GM13976 (cell line): ENCODE data around the gene MRPL36.

Experiments used
- DNase-seq: peaks from one replicate; pipeline ENCODE4 v3.0.0; 2012; ENCODE audit warnings: low spot score
- in situ Hi-C: fragments of 300-500 bp; cut with MboI; formaldehyde crosslinking; loops from one replicate; pipeline ENCODE4 v1.12.0; 2022; ENCODE audit warnings: low sequenced_read_pairs, mixed read lengths, inconsistent platforms; ENCODE audit not compliant: unreplicated experiment
- TF ChIP-seq, protein P1 (sequence below): IDR thresholded peaks from 2 replicates; pipeline ENCODE4 v1.5.1; 2012; ENCODE audit warnings: borderline replicate concordance, mild to moderate bottlenecking; ENCODE audit not compliant: insufficient read depth; ENCODE audit errors: extremely low read depth, missing control alignments, control extremely low read depth

MRPL36 gene

DNA sequence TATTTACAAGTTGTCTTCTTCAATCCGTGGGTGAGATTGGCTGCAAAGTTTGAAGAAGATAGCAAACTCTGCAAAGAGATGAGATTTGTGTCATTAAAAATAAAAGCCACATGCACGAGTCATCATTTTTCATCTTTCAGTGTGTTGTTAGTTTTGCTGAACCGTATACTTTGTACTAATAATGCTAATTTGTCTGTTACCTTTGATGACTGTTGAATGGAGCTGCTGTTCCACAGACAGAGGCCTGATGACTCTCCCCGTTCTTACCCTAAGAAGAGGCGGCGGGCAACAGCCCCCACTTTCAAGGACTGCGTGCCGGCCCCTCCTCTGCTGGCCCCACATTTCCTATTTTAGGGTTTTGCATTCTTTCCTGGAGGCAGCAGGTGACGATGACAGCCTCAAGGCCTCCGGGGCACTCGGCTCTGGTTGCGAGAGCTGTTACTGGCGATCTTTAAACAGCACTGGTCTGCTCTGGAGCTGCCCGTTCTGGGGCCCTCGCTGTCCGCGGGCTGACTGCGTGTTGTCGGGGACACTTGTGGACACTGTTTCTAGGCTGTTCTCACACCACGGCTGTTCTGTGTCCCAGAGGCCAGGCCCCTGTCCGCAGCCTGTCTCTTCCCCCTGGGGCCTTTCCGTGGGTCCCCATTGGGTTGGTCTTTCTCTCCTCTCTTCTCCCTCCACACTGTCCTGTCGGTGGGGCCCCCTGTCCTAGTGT lies 36.7 kb upstream of the MRPL36 start:
- TF ChIP-seq, protein P1, sequence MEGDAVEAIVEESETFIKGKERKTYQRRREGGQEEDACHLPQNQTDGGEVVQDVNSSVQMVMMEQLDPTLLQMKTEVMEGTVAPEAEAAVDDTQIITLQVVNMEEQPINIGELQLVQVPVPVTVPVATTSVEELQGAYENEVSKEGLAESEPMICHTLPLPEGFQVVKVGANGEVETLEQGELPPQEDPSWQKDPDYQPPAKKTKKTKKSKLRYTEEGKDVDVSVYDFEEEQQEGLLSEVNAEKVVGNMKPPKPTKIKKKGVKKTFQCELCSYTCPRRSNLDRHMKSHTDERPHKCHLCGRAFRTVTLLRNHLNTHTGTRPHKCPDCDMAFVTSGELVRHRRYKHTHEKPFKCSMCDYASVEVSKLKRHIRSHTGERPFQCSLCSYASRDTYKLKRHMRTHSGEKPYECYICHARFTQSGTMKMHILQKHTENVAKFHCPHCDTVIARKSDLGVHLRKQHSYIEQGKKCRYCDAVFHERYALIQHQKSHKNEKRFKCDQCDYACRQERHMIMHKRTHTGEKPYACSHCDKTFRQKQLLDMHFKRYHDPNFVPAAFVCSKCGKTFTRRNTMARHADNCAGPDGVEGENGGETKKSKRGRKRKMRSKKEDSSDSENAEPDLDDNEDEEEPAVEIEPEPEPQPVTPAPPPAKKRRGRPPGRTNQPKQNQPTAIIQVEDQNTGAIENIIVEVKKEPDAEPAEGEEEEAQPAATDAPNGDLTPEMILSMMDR, result no peak
- DNase-seq, result no peak
- in situ Hi-C loops, result no loop called here

DNA sequence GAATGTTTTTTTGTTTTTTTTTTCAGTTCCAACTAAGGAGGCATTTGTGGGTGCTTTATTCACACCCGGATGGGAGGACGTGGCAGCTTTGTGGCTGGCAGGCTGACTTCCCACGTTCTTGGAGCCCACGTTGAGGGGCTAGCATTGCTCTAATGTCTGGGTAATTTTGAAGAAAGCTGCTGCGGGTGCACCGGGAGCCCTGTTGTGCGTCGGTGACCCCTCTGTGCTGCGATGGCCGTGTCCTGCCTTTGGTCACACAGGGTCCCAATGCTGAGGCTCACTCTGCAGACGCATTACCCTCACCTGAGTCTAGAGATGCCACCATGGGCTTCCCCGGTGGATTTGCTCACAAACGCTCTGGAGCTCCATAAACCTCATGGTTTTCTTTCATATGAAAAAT lies 35.8 kb upstream of the MRPL36 start:
- no peak for DNase-seq
- in situ Hi-C loops, result no loop called here
- TF ChIP-seq, protein P1, result no peak

DNA sequence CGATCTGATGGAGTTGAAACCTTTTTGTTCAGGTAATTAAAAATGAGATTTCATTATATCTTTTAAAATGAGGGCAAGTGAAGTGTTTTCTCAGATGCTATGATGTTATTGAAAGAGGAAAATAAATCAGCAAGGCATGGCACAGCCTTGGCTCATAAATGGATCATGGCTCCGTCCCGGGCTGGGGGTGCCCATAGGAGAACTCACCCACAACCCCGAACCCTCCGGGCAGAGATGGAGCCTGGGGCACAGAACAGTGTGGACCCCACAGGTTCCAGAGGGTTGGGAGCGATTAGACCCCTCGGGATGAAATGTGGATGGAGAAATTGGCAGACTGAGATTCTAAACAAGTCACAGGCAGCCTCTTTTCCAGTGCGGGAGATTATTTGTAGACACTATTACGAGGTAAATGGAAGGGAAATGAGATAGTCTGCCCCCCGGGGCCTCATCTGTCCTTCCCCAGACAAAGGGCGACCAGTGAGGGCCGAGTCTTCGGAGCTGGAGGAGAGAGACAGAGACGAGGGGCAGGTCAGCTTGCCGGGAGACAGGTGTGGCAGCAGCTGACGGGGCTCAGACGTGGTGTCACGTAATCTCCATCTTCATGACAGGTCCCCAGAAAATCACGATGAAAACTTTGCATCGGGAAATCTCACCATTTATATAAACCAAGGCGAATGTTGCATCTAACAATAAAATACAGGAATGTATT lies 35.2 kb upstream of the MRPL36 start:
- in situ Hi-C loops, result no loop called here
- DNase-seq, result no peak
- TF ChIP-seq, protein P1, result no peak

DNA sequence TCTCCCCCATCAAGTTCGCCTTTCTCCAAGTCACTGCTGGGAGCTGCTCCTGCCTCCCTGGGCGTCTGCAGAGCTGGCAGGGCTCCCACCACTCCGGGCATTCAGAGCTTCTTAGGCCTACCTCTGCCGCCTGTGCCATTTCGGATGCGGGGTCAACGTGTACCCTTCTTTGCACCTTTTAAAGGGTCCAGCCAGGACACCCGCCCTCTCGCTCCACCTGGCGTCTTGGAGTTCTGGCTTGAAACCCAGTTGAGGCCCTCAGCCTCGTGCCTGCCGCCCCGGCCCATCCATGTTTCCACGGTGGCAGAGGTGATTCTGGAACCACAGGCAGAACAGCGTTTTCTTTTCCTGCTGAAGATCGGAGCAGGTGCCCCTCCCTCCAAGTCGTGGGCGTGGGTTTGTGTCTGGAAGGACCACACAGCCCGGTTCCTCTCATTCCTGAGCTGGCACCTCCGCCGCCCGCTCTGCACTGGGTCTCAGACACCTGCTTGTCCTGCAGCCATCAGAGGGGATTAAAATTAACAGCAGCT lies 34.5 kb upstream of the MRPL36 start:
- in situ Hi-C loops, result no loop called here
- no peak for DNase-seq
- TF ChIP-seq, protein P1, result no peak

DNA sequence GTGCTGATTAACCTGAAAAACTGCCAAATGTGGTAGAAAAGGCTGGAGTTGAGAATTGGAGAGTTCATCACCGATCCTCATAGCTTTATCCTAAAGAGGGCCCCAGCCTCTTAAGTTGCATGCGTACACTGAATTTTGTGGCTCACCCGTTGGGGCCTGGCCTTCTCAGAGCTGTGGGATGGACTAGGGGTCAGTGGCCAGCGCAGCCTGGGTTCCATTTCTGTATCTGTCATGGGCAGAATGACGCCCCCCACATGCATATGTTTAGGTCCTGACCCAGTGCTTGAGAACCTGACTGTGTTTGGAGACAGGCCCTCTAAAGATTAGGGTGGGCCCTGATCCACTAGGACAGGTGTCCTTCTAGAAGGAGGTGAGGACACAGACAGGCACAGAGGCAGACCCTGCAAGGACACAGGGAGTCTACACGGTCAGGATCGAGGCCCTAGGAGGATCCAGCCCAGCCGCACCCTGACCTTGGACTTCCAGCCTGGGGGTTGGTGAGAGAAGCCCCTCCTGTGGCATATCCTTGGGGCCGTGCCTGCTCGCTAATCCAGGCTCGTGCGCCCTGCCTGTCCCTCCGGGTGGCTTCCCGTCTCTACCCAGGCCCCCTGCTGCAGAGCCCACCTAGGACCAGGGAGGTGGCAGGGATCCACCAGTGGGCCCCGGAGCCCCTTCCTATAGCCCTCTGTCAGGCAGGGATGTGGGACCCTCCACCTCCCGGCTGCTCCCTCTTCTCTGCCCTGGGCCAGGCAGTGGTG lies 33.8 kb upstream of the MRPL36 start:
- TF ChIP-seq, protein P1, result no peak
- no peak for DNase-seq
- in situ Hi-C loops, result no loop called here

DNA sequence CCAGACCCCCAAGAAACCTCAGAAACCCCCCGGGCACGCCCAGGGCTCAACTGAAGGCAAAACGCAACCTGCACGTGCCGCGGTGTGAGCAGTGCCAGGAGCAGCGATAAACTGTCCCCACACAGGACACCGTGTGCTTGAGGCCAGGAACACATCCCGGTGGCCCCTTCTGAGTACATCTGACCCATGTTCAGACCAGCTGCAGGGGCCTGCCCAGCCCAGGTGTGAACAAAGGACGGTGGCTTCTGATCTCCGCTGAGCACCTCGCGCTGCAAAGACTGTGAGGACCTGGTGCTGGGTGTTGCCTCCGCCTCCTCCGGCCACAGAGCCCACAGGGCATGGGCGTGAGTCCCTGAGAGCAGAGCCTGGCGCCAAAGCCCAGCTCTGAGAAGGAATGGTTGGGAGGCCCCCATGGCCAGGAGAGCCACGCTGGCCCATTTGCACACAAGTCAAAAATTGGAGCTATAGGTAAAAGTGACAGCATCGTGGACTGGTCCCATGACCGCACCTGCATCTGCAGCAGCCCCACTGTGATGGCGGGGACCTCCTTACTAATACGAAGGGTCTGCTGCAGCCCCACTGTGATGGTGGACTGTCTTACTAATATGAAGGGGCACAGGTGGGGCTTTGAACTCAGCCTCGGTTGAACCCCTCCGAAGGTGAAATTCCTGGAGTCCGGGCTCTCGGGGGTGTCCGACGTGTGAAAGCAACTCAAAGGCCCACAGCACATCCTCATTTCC lies 33.0 kb upstream of the MRPL36 start:
- TF ChIP-seq, protein P1, result no peak
- DNase-seq, result no peak

More for the DNA sequence above, 33.0 kb upstream of the MRPL36 start:
- in situ Hi-C loops, result no loop called here
